ENCODE data around the gene CD247. TPM values are rescaled to one million over a fixed set of nuclear protein-coding genes. Genes with fewer than 3 reads are reported as not detected.
A peak's percentile ranks its signal among the peaks of the same experiment; 100 is the strongest.

CD247 gene
- total RNA-seq, 1 experiment from 2014 or later, result 0.97 TPM

DNA sequence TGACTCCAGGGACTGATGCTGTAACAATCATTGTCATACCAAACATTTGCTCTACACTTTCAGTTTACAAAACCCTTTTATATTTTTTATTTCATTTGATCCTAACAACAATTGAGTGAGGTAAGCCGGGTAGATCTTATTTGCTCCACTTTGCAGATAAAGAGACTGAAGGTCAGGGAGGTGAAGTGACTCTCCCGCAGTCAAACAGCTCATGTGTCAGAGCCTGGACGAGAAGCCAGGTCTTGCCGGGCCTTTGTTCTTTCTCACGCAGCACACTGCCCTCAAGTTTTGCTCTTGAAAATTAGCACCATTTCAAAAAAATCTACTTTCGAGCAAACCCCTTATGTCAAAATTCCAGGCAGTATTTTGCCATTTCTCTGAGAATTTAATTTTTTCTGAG, 65.2 kb downstream of the CD247 start:
- Mint-ChIP-seq H3K27me3 (ENCODE audit: unreplicated experiment) (peaks cover 24% of the 10 kb centered on the region), H3K4me1 (ENCODE audit: low read depth, unreplicated experiment) (no peaks in the 10 kb centered on the region), H3K36me3 (ENCODE audit: insufficient read depth, unreplicated experiment) (peaks cover 14% of the 10 kb centered on the region), H3K4me3 (ENCODE audit: low read depth, unreplicated experiment) (no peak overlapping the region), H3K9me3 (ENCODE audit: low read depth, unreplicated experiment) (no peaks in the 10 kb centered on the region), H3K27ac (ENCODE audit: unreplicated experiment) (no peak overlapping the region)
- CTCF ChIA-PET, result no interaction called here
- no TSS peak for BruUV-seq (replicated peaks)
- no peak for DNase-seq
- TF ChIP-seq, protein P1, sequence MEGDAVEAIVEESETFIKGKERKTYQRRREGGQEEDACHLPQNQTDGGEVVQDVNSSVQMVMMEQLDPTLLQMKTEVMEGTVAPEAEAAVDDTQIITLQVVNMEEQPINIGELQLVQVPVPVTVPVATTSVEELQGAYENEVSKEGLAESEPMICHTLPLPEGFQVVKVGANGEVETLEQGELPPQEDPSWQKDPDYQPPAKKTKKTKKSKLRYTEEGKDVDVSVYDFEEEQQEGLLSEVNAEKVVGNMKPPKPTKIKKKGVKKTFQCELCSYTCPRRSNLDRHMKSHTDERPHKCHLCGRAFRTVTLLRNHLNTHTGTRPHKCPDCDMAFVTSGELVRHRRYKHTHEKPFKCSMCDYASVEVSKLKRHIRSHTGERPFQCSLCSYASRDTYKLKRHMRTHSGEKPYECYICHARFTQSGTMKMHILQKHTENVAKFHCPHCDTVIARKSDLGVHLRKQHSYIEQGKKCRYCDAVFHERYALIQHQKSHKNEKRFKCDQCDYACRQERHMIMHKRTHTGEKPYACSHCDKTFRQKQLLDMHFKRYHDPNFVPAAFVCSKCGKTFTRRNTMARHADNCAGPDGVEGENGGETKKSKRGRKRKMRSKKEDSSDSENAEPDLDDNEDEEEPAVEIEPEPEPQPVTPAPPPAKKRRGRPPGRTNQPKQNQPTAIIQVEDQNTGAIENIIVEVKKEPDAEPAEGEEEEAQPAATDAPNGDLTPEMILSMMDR (IDR thresholded peaks at IDR 0.05; ENCODE audit: unreplicated experiment), result no peak
- intact Hi-C loops (cut with micrococcal nuclease; ENCODE audit: unreplicated experiment), result no loop called here

DNA sequence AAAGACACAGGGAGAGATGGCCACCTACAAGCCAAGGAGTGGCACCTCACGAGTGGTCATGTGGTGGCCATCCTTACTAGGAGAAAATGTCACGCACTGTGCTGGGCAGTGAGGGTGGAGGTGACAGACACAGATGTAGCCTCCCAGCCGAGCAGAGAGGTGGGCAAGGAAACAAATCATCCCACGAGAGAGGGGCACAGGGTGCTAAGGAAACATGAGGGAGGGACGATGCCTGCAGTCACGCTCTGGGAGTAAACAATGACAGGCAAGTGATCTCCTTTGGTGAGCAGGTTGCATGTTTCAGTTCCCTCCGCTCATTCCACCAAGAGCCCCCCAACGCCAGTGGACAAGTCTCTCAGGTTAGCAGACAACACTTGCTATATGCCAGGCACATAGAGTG, 65.8 kb downstream of the CD247 start:
- no peak for DNase-seq
- TF ChIP-seq, protein P1 (IDR thresholded peaks at IDR 0.05; ENCODE audit: unreplicated experiment), result no peak
- no peaks in the 10 kb centered on the region for H3K9me3 Mint-ChIP-seq (ENCODE audit: low read depth, unreplicated experiment)
- H3K27ac Mint-ChIP-seq (ENCODE audit: unreplicated experiment), result no peak overlapping the region
- BruUV-seq (replicated peaks), result no TSS peak
- intact Hi-C loops (cut with micrococcal nuclease; ENCODE audit: unreplicated experiment), result no loop called here
- H3K27me3 Mint-ChIP-seq (ENCODE audit: unreplicated experiment), result peaks cover 18% of the 10 kb centered on the region
- no peaks in the 10 kb centered on the region for H3K4me1 Mint-ChIP-seq (ENCODE audit: low read depth, unreplicated experiment)
- peaks cover 18% of the 10 kb centered on the region for H3K36me3 Mint-ChIP-seq (ENCODE audit: insufficient read depth, unreplicated experiment)
- H3K4me3 Mint-ChIP-seq (ENCODE audit: low read depth, unreplicated experiment), result no peak overlapping the region
- CTCF ChIA-PET, result no interaction called here

DNA sequence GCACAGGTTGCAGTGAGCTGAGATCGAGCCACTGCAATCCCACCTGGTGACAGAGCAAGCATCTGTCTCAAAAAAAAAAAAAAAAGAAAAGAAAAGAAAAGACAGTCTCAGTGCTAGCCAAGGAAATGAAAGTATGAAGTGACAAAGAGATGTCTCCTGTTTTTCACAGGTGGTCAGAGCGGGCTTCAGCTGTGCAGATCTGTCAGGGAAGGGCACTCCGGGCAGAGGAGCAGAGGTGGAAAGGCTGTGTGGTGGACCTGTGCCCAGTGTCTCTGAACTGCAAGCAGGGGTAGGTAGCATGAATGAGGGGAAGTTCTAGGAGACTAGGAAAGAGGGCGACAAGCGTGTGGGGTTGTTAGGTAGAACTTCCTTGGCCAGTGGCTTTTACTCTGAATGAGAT, 67.5 kb downstream of the CD247 start:
- peaks cover 2% of the 10 kb centered on the region for H3K27me3 Mint-ChIP-seq (ENCODE audit: unreplicated experiment)
- no TSS peak for BruUV-seq (replicated peaks)
- H3K36me3 Mint-ChIP-seq (ENCODE audit: insufficient read depth, unreplicated experiment), result peaks cover 20% of the 10 kb centered on the region
- H3K4me3 Mint-ChIP-seq (ENCODE audit: low read depth, unreplicated experiment), result no peak overlapping the region
- H3K9me3 Mint-ChIP-seq (ENCODE audit: low read depth, unreplicated experiment), result no peaks in the 10 kb centered on the region
- no peaks in the 10 kb centered on the region for H3K4me1 Mint-ChIP-seq (ENCODE audit: low read depth, unreplicated experiment)
- no peak overlapping the region for H3K27ac Mint-ChIP-seq (ENCODE audit: unreplicated experiment)
- intact Hi-C loops (cut with micrococcal nuclease; ENCODE audit: unreplicated experiment), result no loop called here
- CTCF ChIA-PET, result no interaction called here
- no peak for DNase-seq
- TF ChIP-seq, protein P1 (IDR thresholded peaks at IDR 0.05; ENCODE audit: unreplicated experiment), result no peak

DNA sequence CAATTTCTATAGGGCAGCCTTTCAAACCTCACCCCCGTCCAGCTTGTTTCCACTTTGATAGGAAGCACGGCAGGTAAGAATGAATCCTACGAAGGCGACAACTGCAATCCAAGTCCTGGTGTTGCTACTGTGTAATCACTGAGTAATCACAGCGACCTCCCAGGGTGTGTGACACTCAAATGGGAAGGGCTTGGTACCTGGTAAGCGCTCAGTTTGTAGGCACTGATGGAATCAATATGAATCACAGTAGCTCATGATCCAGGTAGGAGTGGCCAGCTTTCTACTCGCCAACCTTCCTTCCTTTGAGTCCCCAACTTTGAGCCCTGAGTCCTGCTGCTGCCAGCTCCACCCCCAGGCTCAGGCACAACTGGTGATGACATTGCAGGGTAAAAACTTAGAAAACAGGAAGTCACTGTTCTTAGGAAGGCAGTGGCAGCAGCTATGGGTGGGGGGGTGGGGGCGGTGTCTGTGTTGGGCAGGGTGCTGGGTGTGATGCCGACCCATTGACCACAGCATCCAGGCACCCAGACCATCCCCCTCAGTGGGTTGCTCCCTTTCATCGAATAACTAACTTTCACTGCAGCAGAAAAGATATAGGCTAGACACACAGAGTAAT, 70.7 kb downstream of the CD247 start:
- peak; percentile 81 for DNase-seq
- TF ChIP-seq, protein P1 (IDR thresholded peaks at IDR 0.05; ENCODE audit: unreplicated experiment), result no peak
- Mint-ChIP-seq H3K4me1 (ENCODE audit: low read depth, unreplicated experiment) (peaks cover 3% of the 10 kb centered on the region), H3K27me3 (ENCODE audit: unreplicated experiment) (no peaks in the 10 kb centered on the region), H3K36me3 (ENCODE audit: insufficient read depth, unreplicated experiment) (peaks cover 5% of the 10 kb centered on the region), H3K9me3 (ENCODE audit: low read depth, unreplicated experiment) (no peaks in the 10 kb centered on the region), H3K4me3 (ENCODE audit: low read depth, unreplicated experiment) (peak overlapping the region; percentile 43), H3K27ac (ENCODE audit: unreplicated experiment) (peak overlapping the region; percentile 75)
- intact Hi-C loops (cut with micrococcal nuclease; ENCODE audit: unreplicated experiment), result loop anchor here (5.0 kb wide), 1 partner anchor 85 kb away; no protein-coding TSS in a partner anchor
- no TSS peak for BruUV-seq (replicated peaks)
- CTCF ChIA-PET, result interaction anchor here (0.6 to 1.8 kb wide), 16 partner anchors 9 to 539 kb away, joined by 3 to 5 read pairs (median 3); partner anchors contain the start of gene POU2F1
